GM21529 (cell line): ENCODE data around the gene NFE2.
A peak's percentile ranks its signal among the peaks of the same experiment; 100 is the strongest.

Experiments used
- ATAC-seq: cut with Tn5 transposase; IDR thresholded peaks from one replicate; pipeline ENCODE4 v1.9.1; 2021; ENCODE audit not compliant: unreplicated experiment

NFE2 gene

GRCh38 chr12:54306925-54307741, 6.3 kb upstream of the NFE2 start:
- no peak for ATAC-seq

GRCh38 chr12:54304187-54304810, 3.5 kb upstream of the NFE2 start:
- ATAC-seq: no peak

DNA sequence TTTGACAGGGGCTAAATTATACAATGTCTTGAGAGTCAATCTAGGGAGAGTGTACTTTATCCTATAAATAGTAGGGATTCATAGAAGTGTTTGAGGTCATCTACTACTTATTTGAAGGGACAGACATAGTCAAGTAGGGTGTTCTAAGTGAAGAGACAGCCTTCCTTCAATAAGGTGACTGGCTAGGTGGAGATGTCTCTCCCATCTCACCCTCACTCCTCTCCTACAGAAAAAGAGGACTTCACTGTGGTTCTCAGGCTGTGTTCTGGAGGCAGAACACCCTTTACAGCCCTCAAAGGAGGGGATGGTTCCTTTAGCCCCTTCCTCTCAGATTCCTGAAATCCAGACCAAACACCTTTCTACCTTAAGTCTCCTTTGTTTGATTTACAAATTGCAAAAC, 2.8 kb upstream of the NFE2 start:
- ATAC-seq: no peak

DNA sequence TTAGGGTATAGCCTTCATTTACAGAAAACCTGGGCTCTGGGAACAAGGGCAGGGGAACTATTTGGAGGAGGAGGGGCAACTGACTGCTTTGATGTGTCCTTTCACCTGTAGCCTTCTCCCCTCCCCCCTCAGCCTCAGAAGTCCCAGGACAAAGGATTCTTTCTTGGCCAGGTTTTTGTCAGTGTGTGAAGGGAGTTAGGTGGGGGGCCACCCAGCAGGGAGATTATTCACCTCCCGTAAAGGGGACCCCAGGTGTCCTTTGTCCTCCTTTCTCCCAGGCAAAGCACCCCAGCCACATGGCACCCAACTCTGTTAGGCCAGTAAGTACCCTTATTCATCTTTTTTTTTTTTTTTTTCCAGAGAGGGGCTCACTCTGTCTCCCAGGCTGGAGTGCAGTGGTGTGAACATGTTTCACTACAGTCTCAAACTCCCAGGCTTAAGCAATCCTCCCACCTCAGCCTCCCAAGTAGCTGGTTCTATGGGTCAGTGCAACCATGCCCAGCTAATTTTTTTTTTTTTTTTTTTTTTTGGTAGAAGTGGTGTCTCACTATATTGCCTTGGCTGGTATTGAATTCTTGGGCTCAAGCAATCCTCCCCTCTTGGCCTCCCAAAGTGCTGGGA, 723 bp upstream of the NFE2 start:
- no peak for ATAC-seq

- ATAC-seq: no peak
These were observed 537 bp downstream of the NFE2 start for GRCh38 chr12:54300225-54300731.

DNA sequence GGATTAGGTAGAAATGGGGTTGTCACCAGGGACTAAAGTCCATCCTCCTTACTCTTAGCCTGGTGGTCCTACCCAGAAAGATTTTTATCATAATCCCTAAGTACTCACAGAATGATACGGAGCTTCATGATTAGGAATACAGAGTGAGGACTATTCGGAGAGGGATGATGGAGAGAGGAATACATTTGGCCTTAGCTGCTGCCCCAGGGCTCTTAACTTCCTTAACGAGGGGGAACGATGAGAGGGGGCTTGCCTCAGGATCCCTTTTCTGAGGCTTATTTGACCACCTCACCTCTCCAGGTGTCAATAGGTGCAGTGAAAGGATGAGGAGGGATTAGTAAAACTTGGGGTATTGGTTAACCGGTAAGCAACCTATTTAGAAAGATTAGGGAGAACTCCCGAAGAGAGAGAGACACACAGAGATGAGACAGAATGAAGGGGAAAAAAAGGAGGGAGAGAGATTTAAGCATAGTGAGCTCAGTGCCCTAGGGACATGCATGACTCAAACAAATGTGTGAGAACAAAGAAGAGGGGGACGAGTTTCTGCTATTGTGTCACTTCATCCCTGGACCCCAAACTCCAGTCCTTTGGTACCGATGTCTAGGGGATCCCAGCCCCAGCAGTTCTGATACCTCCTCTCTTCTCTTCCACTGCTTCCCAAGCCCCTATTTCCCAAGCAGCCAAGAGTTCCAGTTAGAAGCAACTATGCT, 1.1 kb downstream of the NFE2 start:
- ATAC-seq: no peak

DNA sequence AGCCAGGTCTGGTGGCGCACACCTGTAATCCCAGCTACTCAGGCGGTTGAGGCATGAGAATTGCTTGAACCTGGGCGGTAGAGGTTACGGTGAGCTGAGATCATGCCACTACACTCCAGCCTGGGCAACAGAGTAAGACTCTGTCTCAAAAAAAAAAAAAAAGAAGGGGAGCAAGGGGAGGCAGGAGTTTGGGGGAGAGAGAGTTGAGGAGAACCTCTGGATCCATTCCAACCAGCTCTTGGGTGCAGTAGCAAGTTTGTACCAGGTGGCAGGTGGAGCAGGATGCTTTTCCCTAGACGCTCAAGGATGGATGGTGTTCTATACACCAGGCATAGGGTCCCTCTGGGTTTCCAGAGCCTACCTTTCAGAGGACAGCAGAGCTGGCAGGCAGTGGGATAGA, 1.9 kb downstream of the NFE2 start:
- no peak for ATAC-seq

GRCh38 chr12:54296393-54297099, 4.3 kb downstream of the NFE2 start:
- ATAC-seq: no peak

DNA sequence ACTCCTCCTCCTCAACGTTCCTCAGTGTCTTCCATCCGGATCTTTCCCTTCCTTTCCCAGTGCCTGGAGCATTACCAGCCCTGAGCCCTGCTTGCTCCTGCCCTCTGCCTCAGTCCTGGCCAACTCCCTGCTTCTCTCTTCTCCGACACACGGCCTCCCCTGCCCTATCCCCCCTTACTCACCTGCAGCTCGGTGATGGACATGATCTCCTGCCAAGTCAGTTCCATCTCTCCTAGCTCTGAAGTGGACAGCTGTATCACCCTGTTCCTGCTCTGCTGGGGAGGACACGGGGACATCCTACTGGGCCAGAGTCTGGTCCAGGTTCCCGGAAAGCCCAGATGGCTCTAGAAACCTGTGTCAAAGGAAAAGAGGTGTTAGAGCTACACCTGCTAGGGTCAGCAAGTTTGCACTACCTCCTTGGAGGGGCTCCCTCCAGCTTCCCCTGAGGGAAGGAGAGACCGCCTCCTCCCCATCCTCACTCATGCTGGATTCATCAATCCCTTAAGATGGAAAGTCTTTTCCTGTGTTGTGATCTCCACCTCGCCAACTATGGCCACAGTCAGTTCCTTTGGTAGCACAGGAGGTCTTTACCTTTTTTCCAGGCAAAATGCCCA, 5.8 kb downstream of the NFE2 start:
- ATAC-seq: no peak

DNA sequence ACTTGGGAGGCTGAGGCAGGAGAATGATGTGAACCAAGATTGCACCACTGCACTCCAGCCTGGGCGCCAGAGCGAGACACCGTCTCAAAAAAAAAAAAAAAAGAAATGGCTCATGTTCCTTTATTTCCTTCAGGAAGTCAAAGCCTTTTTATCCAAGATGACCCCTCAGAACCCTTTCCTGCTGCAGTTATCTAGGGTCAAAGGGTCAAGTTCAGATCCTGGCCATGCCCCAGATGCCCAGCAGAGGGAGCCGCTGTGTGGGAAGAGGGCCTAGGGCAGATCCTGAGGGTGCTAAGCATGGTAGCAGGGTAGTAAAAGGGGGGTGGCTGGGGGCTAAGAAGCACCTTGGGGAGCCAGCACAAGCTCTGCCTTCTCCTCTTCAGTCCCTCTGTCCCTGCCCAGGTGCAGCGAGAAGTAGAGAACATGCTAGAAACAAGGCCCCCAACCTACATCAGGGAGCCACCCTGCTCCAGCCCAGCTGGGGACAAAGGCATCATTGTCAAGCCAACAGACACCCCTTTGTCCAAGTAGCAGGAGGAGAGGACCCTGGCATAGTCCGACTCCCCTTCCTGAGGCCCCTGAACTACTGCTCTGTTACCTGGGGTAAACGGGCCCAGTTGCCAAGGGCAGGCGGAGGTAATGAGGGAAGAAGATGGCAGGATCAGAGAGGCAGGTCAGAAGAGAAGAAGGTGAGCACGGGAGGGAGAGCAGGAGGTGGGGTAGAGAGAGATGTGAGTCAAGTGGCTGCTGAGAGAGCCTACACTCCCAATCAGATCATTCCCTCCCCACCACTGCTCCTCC, 6.5 kb downstream of the NFE2 start:
- peak; percentile 53 for ATAC-seq

DNA sequence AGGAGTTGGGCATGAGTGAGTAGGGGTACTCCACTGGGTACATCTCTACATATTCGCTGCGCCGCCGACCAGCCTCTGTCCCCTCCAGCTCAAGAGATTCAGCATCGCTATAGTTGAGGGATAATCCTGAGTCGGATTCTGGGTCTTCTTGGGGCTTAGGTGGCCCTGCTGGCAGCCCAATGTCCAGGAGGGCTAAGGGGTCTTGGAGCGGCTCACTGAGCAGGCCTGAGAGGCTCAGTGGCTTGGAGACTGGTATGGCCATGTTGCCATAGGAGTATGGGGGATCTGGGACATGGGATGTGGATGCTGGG, 7.9 kb downstream of the NFE2 start:
- no peak for ATAC-seq

- no peak for ATAC-seq
These were observed 8.5 kb downstream of the NFE2 start for GRCh38 chr12:54292083-54292930.

GRCh38 chr12:54287261-54288157, 13.3 kb downstream of the NFE2 start:
- ATAC-seq: no peak

- ATAC-seq: no peak
These were observed 14.5 kb downstream of the NFE2 start for GRCh38 chr12:54286042-54287030.

- no peak for ATAC-seq
These were observed 15.4 kb downstream of the NFE2 start for GRCh38 chr12:54285150-54286041.
